H7 (cell line): ENCODE measurements around the gene ITPR1. TPM values are rescaled to one million over a fixed set of nuclear protein-coding genes. Genes with fewer than 3 reads are reported as not detected.

Experiments used
- DNase-seq: peaks from one replicate; pipeline ENCODE4 v3.0.0; 2012
- H3K27me3 ChIP-seq: 2 replicates; pipeline ENCODE4 v1.6.0; 2011; ENCODE audit warnings: mild to moderate bottlenecking, low read length; ENCODE audit not compliant: control insufficient read depth, insufficient read depth
- H3K36me3 ChIP-seq: replicated peaks from 2 replicates; pipeline ENCODE4 v1.5.1; 2011; ENCODE audit warnings: low read length; ENCODE audit not compliant: control insufficient read depth, insufficient read depth
- H3K4me3 ChIP-seq: 2 replicates; pipeline ENCODE4 v1.5.1; 2011; ENCODE audit warnings: low read depth, mild to moderate bottlenecking, control low read depth, low read length, moderate library complexity; ENCODE audit not compliant: insufficient read depth
- total RNA-seq: library from RNA; depleted of rRNA; stranded (reverse); fragments of >200 nt; shearing (Covaris generic); gene quantifications from 2 replicates; pipeline ENCODE4 v1.2.3, GENCODE V29; 2014

Gene ITPR1
- total RNA-seq, 1 experiment from 2014 or later = 4.4 TPM

- Histone ChIP-seq H3K4me3 (no peak overlapping the region), H3K27me3 (no peaks in the 10 kb centered on the region), H3K36me3 (no peaks in the 10 kb centered on the region)
- DNase-seq = no peak
These were observed 154.3 kb downstream of the ITPR1 start for GRCh38 chr3:4647411-4647810.

GRCh38 chr3:4655145-4656045 lies 162.2 kb downstream of the ITPR1 start:
- Histone ChIP-seq H3K27me3 (no peaks in the 10 kb centered on the region), H3K4me3 (no peak overlapping the region), H3K36me3 (no peaks in the 10 kb centered on the region)
- DNase-seq = no peak

- no peaks in the 10 kb centered on the region for H3K36me3 ChIP-seq
- DNase-seq = peak; percentile 51
- no peak overlapping the region for H3K4me3 ChIP-seq
- H3K27me3 ChIP-seq = no peaks in the 10 kb centered on the region
These were observed 162.9 kb downstream of the ITPR1 start for GRCh38 chr3:4656059-4656458.

- H3K27me3 ChIP-seq = no peaks in the 10 kb centered on the region
- DNase-seq = no peak
- no peaks in the 10 kb centered on the region for H3K36me3 ChIP-seq
These were observed 163.6 kb downstream of the ITPR1 start for GRCh38 chr3:4656626-4657328.

GRCh38 chr3:4660936-4661335 lies 167.8 kb downstream of the ITPR1 start:
- H3K36me3 ChIP-seq = no peaks in the 10 kb centered on the region
- no peak overlapping the region for H3K4me3 ChIP-seq
- no peaks in the 10 kb centered on the region for H3K27me3 ChIP-seq
- no peak for DNase-seq

More at GRCh38 chr3:4656626-4657328, 163.6 kb downstream of the ITPR1 start:
- H3K4me3 ChIP-seq = no peak overlapping the region

- no peaks in the 10 kb centered on the region for H3K27me3 ChIP-seq
- DNase-seq = no peak
- H3K4me3 ChIP-seq = no peak overlapping the region
- no peaks in the 10 kb centered on the region for H3K36me3 ChIP-seq
These were observed 171.3 kb downstream of the ITPR1 start for GRCh38 chr3:4664412-4664811.

GRCh38 chr3:4665197-4665596 lies 172.0 kb downstream of the ITPR1 start:
- no peak overlapping the region for H3K4me3 ChIP-seq
- no peak for DNase-seq
- no peaks in the 10 kb centered on the region for H3K36me3 ChIP-seq
- no peaks in the 10 kb centered on the region for H3K27me3 ChIP-seq

GRCh38 chr3:4666071-4666470 lies 172.9 kb downstream of the ITPR1 start:
- DNase-seq = no peak
- Histone ChIP-seq H3K27me3 (no peaks in the 10 kb centered on the region), H3K36me3 (no peaks in the 10 kb centered on the region), H3K4me3 (no peak overlapping the region)

- Histone ChIP-seq H3K36me3 (no peaks in the 10 kb centered on the region), H3K27me3 (no peaks in the 10 kb centered on the region), H3K4me3 (no peak overlapping the region)
- peak; percentile 55 for DNase-seq
These were observed 177.2 kb downstream of the ITPR1 start for GRCh38 chr3:4670352-4670751.

GRCh38 chr3:4672725-4673275 lies 179.7 kb downstream of the ITPR1 start:
- H3K27me3 ChIP-seq = no peaks in the 10 kb centered on the region
- DNase-seq = no peak
- H3K36me3 ChIP-seq = no peaks in the 10 kb centered on the region
- no peak overlapping the region for H3K4me3 ChIP-seq

GRCh38 chr3:4674216-4674615 lies 181.1 kb downstream of the ITPR1 start:
- H3K27me3 ChIP-seq = no peaks in the 10 kb centered on the region
- no peak for DNase-seq
- H3K4me3 ChIP-seq = no peak overlapping the region
- no peaks in the 10 kb centered on the region for H3K36me3 ChIP-seq

- no peak for DNase-seq
- Histone ChIP-seq H3K36me3 (no peaks in the 10 kb centered on the region), H3K4me3 (no peak overlapping the region), H3K27me3 (no peaks in the 10 kb centered on the region)
These were observed 182.6 kb downstream of the ITPR1 start for GRCh38 chr3:4675704-4676103.

- Histone ChIP-seq H3K36me3 (no peaks in the 10 kb centered on the region), H3K27me3 (no peaks in the 10 kb centered on the region), H3K4me3 (no peak overlapping the region)
- DNase-seq = no peak
These were observed 185.2 kb downstream of the ITPR1 start for GRCh38 chr3:4678320-4678719.

GRCh38 chr3:4680227-4680691 lies 187.1 kb downstream of the ITPR1 start:
- Histone ChIP-seq H3K36me3 (no peaks in the 10 kb centered on the region), H3K4me3 (no peak overlapping the region), H3K27me3 (no peaks in the 10 kb centered on the region)
- no peak for DNase-seq

- Histone ChIP-seq H3K4me3 (no peak overlapping the region), H3K27me3 (no peaks in the 10 kb centered on the region), H3K36me3 (no peaks in the 10 kb centered on the region)
- DNase-seq = no peak
These were observed 187.7 kb downstream of the ITPR1 start for GRCh38 chr3:4680871-4681300.
